GM18505 (cell line): ENCODE data around the gene PHYHIPL.

Experiments used
- ATAC-seq: cut with Tn5 transposase; IDR thresholded peaks from one replicate; pipeline ENCODE4 v1.9.1; 2021; ENCODE audit not compliant: unreplicated experiment
- POLR2A ChIP-seq: IDR thresholded peaks from 4 replicates; pipeline ENCODE4 v1.6.1; 2011; ENCODE audit warnings: borderline replicate concordance; ENCODE audit not compliant: insufficient read depth, insufficient read length; ENCODE audit errors: extremely low read depth

The PHYHIPL gene

GRCh38 chr10:59176241-59177030 lies at the start of gene PHYHIPL:
PHYHIPL (plus strand) TSS chr10:59176643; CDS start chr10:59176854, 211 bp downstream.
- ATAC-seq, result no peak
- TF ChIP-seq POLR2A, result no peak

- ATAC-seq, result no peak
- no peak for TF ChIP-seq POLR2A
Observed at GRCh38 chr10:59126991-59127390, 49.5 kb upstream of the PHYHIPL start.

GRCh38 chr10:59127991-59128390 lies 48.5 kb upstream of the PHYHIPL start:
- ATAC-seq, result no peak
- no peak for TF ChIP-seq POLR2A

- ATAC-seq, result no peak
- TF ChIP-seq POLR2A, result no peak
Observed at GRCh38 chr10:59129867-59130266, 46.6 kb upstream of the PHYHIPL start.

GRCh38 chr10:59131666-59132065 lies 44.8 kb upstream of the PHYHIPL start:
- ATAC-seq, result no peak
- no peak for TF ChIP-seq POLR2A

- TF ChIP-seq POLR2A, result no peak
- ATAC-seq, result no peak
Observed at GRCh38 chr10:59133841-59134593, 42.4 kb upstream of the PHYHIPL start.

GRCh38 chr10:59134785-59135184 lies 41.7 kb upstream of the PHYHIPL start:
- no peak for ATAC-seq
- no peak for TF ChIP-seq POLR2A

GRCh38 chr10:59135275-59135674 lies 41.2 kb upstream of the PHYHIPL start:
- TF ChIP-seq POLR2A, result no peak

GRCh38 chr10:59138052-59138451 lies 38.4 kb upstream of the PHYHIPL start:
- no peak for TF ChIP-seq POLR2A
- no peak for ATAC-seq

More at GRCh38 chr10:59135275-59135674, 41.2 kb upstream of the PHYHIPL start:
- ATAC-seq, result no peak

- ATAC-seq, result no peak
- TF ChIP-seq POLR2A, result no peak
Observed at GRCh38 chr10:59143544-59143943, 32.9 kb upstream of the PHYHIPL start.

- ATAC-seq, result no peak
- no peak for TF ChIP-seq POLR2A
Observed at GRCh38 chr10:59148701-59149100, 27.7 kb upstream of the PHYHIPL start.

GRCh38 chr10:59155556-59155955 lies 20.9 kb upstream of the PHYHIPL start:
- no peak for ATAC-seq
- TF ChIP-seq POLR2A, result no peak

GRCh38 chr10:59167512-59167911 lies 8.9 kb upstream of the PHYHIPL start:
- ATAC-seq, result no peak
- TF ChIP-seq POLR2A, result no peak

GRCh38 chr10:59172567-59172966 lies 3.9 kb upstream of the PHYHIPL start:
- TF ChIP-seq POLR2A, result no peak
- no peak for ATAC-seq
